H1 (cell line): ENCODE data around the gene MAPK4. TPM values are rescaled to one million over a fixed set of nuclear protein-coding genes. Genes with fewer than 3 reads are reported as not detected.

ENCODE experiments used
- CTCF ChIA-PET: fragments of 300-600 bp; sonication (Branson Sonifier 250); formaldehyde crosslinking; loops from one replicate; lab custom pipeline; 2021; ENCODE audit not compliant: partially characterized antibody; lab: Charles Lee
- POLR2A ChIA-PET: fragments of 300-600 bp; sonication (Branson Sonifier 250); formaldehyde crosslinking; loops from one replicate; lab custom pipeline; 2021; ENCODE audit warnings: inconsistent platforms; ENCODE audit not compliant: partially characterized antibody; lab: Charles Lee
- DNase-seq, 2 experiments: peaks; one replicate each; pipeline versions ENCODE4 v3.0.0 to v3.0.0-alpha.2; 2010 to 2022; ENCODE audit warnings: low spot score in 2 of 2, low read depth in 1 of 2, mixed read lengths in 1 of 2
- FAIRE-seq: peaks from 2 replicates; lab custom pipeline; 2011; peaks lifted over from hg19 to GRCh38; lab: Jason Lieb, UNC
- H2AFZ ChIP-seq: 2 replicates; pipeline ENCODE4 v1.8.1; 2012; ENCODE audit warnings: low read length, inconsistent platforms
- H2AK5ac ChIP-seq: 2 replicates; pipeline ENCODE4 v1.6.1; 2013; ENCODE audit warnings: low read depth, low read length
- H2BK120ac ChIP-seq: replicated peaks from 2 replicates; pipeline ENCODE3; 2013; ENCODE audit warnings: low read depth, low read length, inconsistent platforms
- H2BK12ac ChIP-seq: 2 replicates; pipeline ENCODE4 v1.6.1; 2013; ENCODE audit warnings: low read depth, low read length
- H2BK15ac ChIP-seq: 2 replicates; pipeline ENCODE4 v1.6.1; 2013; ENCODE audit warnings: low read length
- H2BK20ac ChIP-seq: 2 replicates; pipeline ENCODE4 v1.6.1; 2013; ENCODE audit warnings: low read length
- H2BK5ac ChIP-seq: 2 replicates; pipeline ENCODE4 v1.6.1; 2013; ENCODE audit warnings: low read depth, low read length
- H3K14ac ChIP-seq: 2 replicates; pipeline ENCODE4 v1.6.1; 2013; ENCODE audit warnings: inconsistent platforms; ENCODE audit not compliant: insufficient read length
- H3K18ac ChIP-seq: 2 replicates; pipeline ENCODE4 v1.6.1; 2013; ENCODE audit warnings: low read length; ENCODE audit errors: extremely low read depth
- H3K23ac ChIP-seq: 2 replicates; pipeline ENCODE4 v1.6.1; 2013; ENCODE audit warnings: inconsistent platforms; ENCODE audit not compliant: insufficient read length
- H3K23me2 ChIP-seq: 2 replicates; pipeline ENCODE4 v1.6.1; 2013; ENCODE audit warnings: low read depth, low read length
- H3K27ac ChIP-seq: 2 replicates; pipeline ENCODE4 v1.6.1; 2011; ENCODE audit warnings: low read depth, low read length, inconsistent platforms
- H3K27me3 ChIP-seq, 4 experiments: replicated peaks in 1 of 4; 1 replicate in 1 of 4; 2 replicates in 3 of 4; pipeline versions ENCODE4 v1.6.1 to v1.8.1; 2011 to 2013; ENCODE audit warnings: low read length in 3 of 4, mild to moderate bottlenecking in 3 of 4, inconsistent platforms in 2 of 4, mixed read lengths in 2 of 4, moderate library complexity in 1 of 4; ENCODE audit not compliant: control insufficient read depth in 3 of 4, insufficient read depth in 3 of 4; ENCODE audit errors: extremely low read depth in 1 of 4
- H3K36me3 ChIP-seq, 4 experiments: 2 replicates each; pipeline versions ENCODE4 v1.6.1 to v1.8.1; 2011 to 2013; ENCODE audit warnings: mild to moderate bottlenecking in 4 of 4, low read length in 3 of 4, moderate library complexity in 2 of 4, control low read depth in 1 of 4, inconsistent platforms in 1 of 4; ENCODE audit not compliant: insufficient read depth in 4 of 4, control insufficient read depth in 2 of 4
- H3K4ac ChIP-seq: replicated peaks from 2 replicates; pipeline ENCODE3; 2013; ENCODE audit warnings: low read length, low read depth, mixed read lengths, inconsistent platforms; ENCODE audit not compliant: insufficient read length
- H3K4me1 ChIP-seq, 4 experiments: replicated peaks in 1 of 4; 1 replicate in 1 of 4; 2 replicates in 3 of 4; pipeline versions ENCODE4 v1.6.1 to v1.8.1; 2011 to 2013; ENCODE audit warnings: low read length in 3 of 4, inconsistent platforms in 2 of 4, mixed read lengths in 1 of 4; ENCODE audit not compliant: insufficient read depth in 4 of 4, control insufficient read depth in 3 of 4
- H3K4me2 ChIP-seq, 2 experiments: 2 replicates each; pipeline versions ENCODE4 v1.6.1 to v1.8.1; 2011 to 2013; ENCODE audit warnings: low read depth in 2 of 2, low read length in 2 of 2, control low read depth in 1 of 2, inconsistent platforms in 1 of 2, mild to moderate bottlenecking in 1 of 2; ENCODE audit not compliant: insufficient read depth in 1 of 2
- H3K4me3 ChIP-seq, 4 experiments: fragments of 200-600, 300-600 bp in 1 of 4; sonication (generic), shearing (Covaris generic), sonication (Bioruptor Twin) in 1 of 4; 2 replicates each; pipeline versions ENCODE4 v1.5.1 to v1.8.1; 2011 to 2016; ENCODE audit warnings: low read length in 4 of 4, low read depth in 3 of 4, control low read depth in 2 of 4, inconsistent platforms in 2 of 4, mild to moderate bottlenecking in 2 of 4, mixed read lengths in 1 of 4, moderate library complexity in 1 of 4; ENCODE audit not compliant: insufficient read depth in 2 of 4; ENCODE audit errors: extremely low read depth in 1 of 4
- H3K56ac ChIP-seq: replicated peaks from 2 replicates; pipeline ENCODE3; 2013; ENCODE audit warnings: low read depth, mild to moderate bottlenecking, mixed read lengths, low read length, inconsistent platforms; ENCODE audit not compliant: insufficient read length
- H3K79me1 ChIP-seq: 2 replicates; pipeline ENCODE4 v1.6.1; 2013; ENCODE audit warnings: low read depth, low read length, control low read depth
- H3K79me2 ChIP-seq, 2 experiments: 2 replicates each; pipeline versions ENCODE4 v1.6.1 to v1.8.1; 2012 to 2013; ENCODE audit warnings: low read length in 2 of 2, mild to moderate bottlenecking in 2 of 2, inconsistent platforms in 1 of 2; ENCODE audit not compliant: insufficient read depth in 2 of 2, control insufficient read depth in 1 of 2
- H3K9ac ChIP-seq, 4 experiments: replicated peaks in 1 of 4; 1 replicate in 1 of 4; 2 replicates in 3 of 4; pipeline versions ENCODE4 v1.6.1 to v1.8.1; 2011 to 2013; ENCODE audit warnings: low read depth in 3 of 4, low read length in 3 of 4, control low read depth in 2 of 4, mild to moderate bottlenecking in 2 of 4, moderate library complexity in 2 of 4, inconsistent platforms in 1 of 4; ENCODE audit errors: extremely low read depth in 1 of 4
- H3K9me3 ChIP-seq, 2 experiments: 2 replicates each; pipeline versions ENCODE4 v1.6.1 to v1.8.1; 2012 to 2013; ENCODE audit warnings: mild to moderate bottlenecking in 2 of 2, moderate library complexity in 2 of 2, control low read depth in 1 of 2, inconsistent platforms in 1 of 2, low read depth in 1 of 2, low read length in 1 of 2, mixed read lengths in 1 of 2; ENCODE audit not compliant: insufficient read depth in 2 of 2
- H4K20me1 ChIP-seq, 2 experiments: replicated peaks in 1 of 2; 2 replicates each; pipeline versions ENCODE3 to v1.8.1; 2011 to 2013; ENCODE audit warnings: inconsistent platforms in 2 of 2, low read length in 2 of 2, mild to moderate bottlenecking in 1 of 2; ENCODE audit not compliant: insufficient read depth in 2 of 2, control insufficient read depth in 1 of 2
- H4K5ac ChIP-seq: 2 replicates; pipeline ENCODE4 v1.6.1; 2013; ENCODE audit warnings: low read length, low read depth, mixed read lengths, inconsistent platforms; ENCODE audit not compliant: insufficient read length
- H4K8ac ChIP-seq: 2 replicates; pipeline ENCODE4 v1.8.0; 2013; ENCODE audit warnings: mild to moderate bottlenecking, moderate library complexity, low read length, inconsistent platforms; ENCODE audit not compliant: insufficient read depth; ENCODE audit errors: extremely low read depth
- H4K91ac ChIP-seq: replicated peaks from 2 replicates; pipeline ENCODE3; 2013; ENCODE audit warnings: low read length, mixed read lengths, inconsistent platforms; ENCODE audit not compliant: insufficient read length
- BACH1 ChIP-seq: IDR thresholded peaks from 2 replicates; pipeline ENCODE4 v1.6.1; 2012; ENCODE audit warnings: low read length, improper control_type of control experiment
- BCL11A ChIP-seq, 2 experiments: IDR thresholded peaks; one replicate each; pipeline ENCODE4 v1.6.1; 2011; ENCODE audit warnings: low read depth in 2 of 2, low read length in 2 of 2, mild to moderate bottlenecking in 2 of 2
- CEBPB ChIP-seq: IDR thresholded peaks from 2 replicates; pipeline ENCODE4 v1.6.1; 2012; ENCODE audit warnings: low read depth, low read length
- CREB1 ChIP-seq: IDR thresholded peaks from 2 replicates; pipeline ENCODE4 v1.6.1; 2012; ENCODE audit warnings: inconsistent platforms
- EGR1 ChIP-seq: IDR thresholded peaks from 2 replicates; pipeline ENCODE4 v1.6.1; 2011; ENCODE audit warnings: low read depth, low read length, borderline replicate concordance
- HDAC6 ChIP-seq: IDR thresholded peaks from one replicate; pipeline ENCODE4 v1.7.1; 2012; ENCODE audit warnings: low read depth, mild to moderate bottlenecking, inconsistent platforms, low read length, moderate library complexity
- JUN ChIP-seq: IDR thresholded peaks from 2 replicates; pipeline ENCODE4 v1.6.1; 2011; ENCODE audit warnings: low read depth, mild to moderate bottlenecking, improper control_type of control experiment, low read length
- KDM1A ChIP-seq: fragments of 200-600, 300-600 bp; sonication (generic); IDR thresholded peaks from 2 replicates; pipeline ENCODE4 v1.7.1; 2016; ENCODE audit warnings: mild to moderate bottlenecking, low read length, borderline replicate concordance
- MAFK ChIP-seq: IDR thresholded peaks from 2 replicates; pipeline ENCODE4 v1.6.1; 2012; ENCODE audit warnings: low read depth, mild to moderate bottlenecking, improper control_type of control experiment, low read length
- MAX ChIP-seq: IDR thresholded peaks from 2 replicates; pipeline ENCODE4 v1.6.1; 2012; ENCODE audit warnings: inconsistent platforms
- POLR2AphosphoS5 ChIP-seq: IDR thresholded peaks from 2 replicates; pipeline ENCODE4 v1.6.1; 2011; ENCODE audit warnings: low read depth, low read length
- RFX5 ChIP-seq: IDR thresholded peaks from 2 replicates; pipeline ENCODE4 v1.6.1; 2011; ENCODE audit warnings: low read depth, low read length, improper control_type of control experiment, borderline replicate concordance
- RXRA ChIP-seq: IDR thresholded peaks from 2 replicates; pipeline ENCODE4 v1.6.1; 2011; ENCODE audit warnings: low read depth, mild to moderate bottlenecking, low read length, moderate library complexity; ENCODE audit not compliant: insufficient read depth
- TAF1 ChIP-seq: IDR thresholded peaks from 2 replicates; pipeline ENCODE4 v1.6.1; 2011; ENCODE audit warnings: mild to moderate bottlenecking, low read depth, low read length
- TAF7 ChIP-seq: optimal IDR thresholded peaks from 2 replicates; pipeline ENCODE3; 2011; ENCODE audit warnings: low read depth, mild to moderate bottlenecking, inconsistent platforms, low read length, moderate library complexity, borderline replicate concordance
- TCF12 ChIP-seq: IDR thresholded peaks from 2 replicates; pipeline ENCODE4 v1.6.1; 2011; ENCODE audit warnings: low read depth, mild to moderate bottlenecking, low read length
- WGBS, 2 experiments: shearing (Covaris generic) in 1 of 2; methylation state at CpG; one replicate each; pipeline versions ENCODE4 v1.1.6 to v1.1.7; 2013 to 2015; ENCODE audit warnings: low lambda C conversion rate in 2 of 2, mixed read lengths in 2 of 2, inconsistent platforms in 1 of 2, low coverage in 1 of 2, missing lambda C conversion rate in 1 of 2; ENCODE audit not compliant: insufficient replicate concordance in 2 of 2, insufficient coverage in 1 of 2, insufficient read length in 1 of 2; ENCODE audit errors: extremely low coverage in 1 of 2, missing lambda C conversion rate in 1 of 2; 5-methylcytosine and 5-hydroxymethylcytosine counted together
- polyA plus RNA-seq, 7 experiments: library from polyadenylated mRNA; depleted of rRNA in 3 of 7; stranded (reverse) in 5 of 7; unstranded in 2 of 7; fragments of >200 nt in 5 of 7; fragments of 200-250 nt in 2 of 7; gene quantifications; 1 replicate in 5 of 7; 2 replicates in 1 of 7; 4 replicates in 1 of 7; pipeline versions ENCODE4 v1.2.1 to v1.2.3, GENCODE V29; 2011 to 2013; ENCODE audit warnings: missing spikeins in 2 of 7, mixed read lengths in 2 of 7
- total RNA-seq: library from RNA; stranded (reverse); fragmentation: NEBNext Ultra II Directional; extraction: Animal tissue kit (Norgen Biotek cat#: 25700); gene quantifications from 2 replicates; pipeline ENCODE4 v1.2.1, GENCODE V29; 2021

Gene MAPK4
- total and polyA plus RNA-seq, 2 of the 8 experiments (the other 6 are each of a cell fraction or from before 2014, with no cell fraction given), result 3.2 to 3.7 TPM

GRCh38 chr18:50675043-50675442, 115.2 kb downstream of the MAPK4 start:
- no peaks in the 10 kb centered on the region for H3K79me2 ChIP-seq
- POLR2A ChIA-PET, result no interaction called here
- H2BK5ac ChIP-seq, result no peak overlapping the region
- no peak overlapping the region for H3K27ac ChIP-seq
- 85% methylated on average over 5 of the region's 6 CpGs; no CpG with 5 or more reads in 1 of the 2 experiments for WGBS, 2 experiments
- no peak overlapping the region for H3K56ac ChIP-seq
- no peak overlapping the region for H4K91ac ChIP-seq
- no peak overlapping the region for H2BK120ac ChIP-seq
- H2BK15ac ChIP-seq, result no peak overlapping the region
- no peaks in the 10 kb centered on the region for H4K20me1 ChIP-seq
- H3K36me3 ChIP-seq, result no peaks in the 10 kb centered on the region; a peak in 1 of 8 replicates
- no peak for TF ChIP-seq MAFK
- no peak for TF ChIP-seq POLR2AphosphoS5
- TF ChIP-seq TAF1, result no peak
- no peak for TF ChIP-seq BACH1
- TF ChIP-seq CREB1, result no peak
- no peak for TF ChIP-seq TCF12
- TF ChIP-seq CEBPB, result no peak
- no peak for TF ChIP-seq TAF7
- no peak for TF ChIP-seq JUN
- TF ChIP-seq RXRA, result no peak
- TF ChIP-seq MAX, result no peak
- no peak for TF ChIP-seq HDAC6
- no peak for TF ChIP-seq RFX5
- no peak for TF ChIP-seq KDM1A
- no peak for TF ChIP-seq EGR1
- TF ChIP-seq BCL11A (IDR thresholded peaks at IDR 0.05; ENCODE audit: low read depth in 2 of 2, low read length in 2 of 2), result no peak
- no peak overlapping the region for H4K8ac ChIP-seq
- H2BK12ac ChIP-seq, result no peak overlapping the region
- H3K18ac ChIP-seq, result no peak overlapping the region
- H3K4ac ChIP-seq, result no peak overlapping the region
- peaks cover 2 to 3% of the 10 kb centered on the region in 2 experiments; a peak in 2 of 4 replicates for H3K9me3 ChIP-seq
- no peaks in the 10 kb centered on the region for H3K4me1 ChIP-seq
- no peak overlapping the region for H2AK5ac ChIP-seq
- CTCF ChIA-PET, result interaction anchor here (0.6 to 3.8 kb wide), 4 partner anchors 11 to 47 kb away, joined by 3 to 32 read pairs (median 4); no protein-coding TSS in a partner anchor
- H3K79me1 ChIP-seq, result no peaks in the 10 kb centered on the region
- H3K27me3 ChIP-seq, result no peaks in the 10 kb centered on the region
- H3K4me3 ChIP-seq, result no peak overlapping the region
- DNase-seq (no peak), FAIRE-seq (no peak)
- H3K23ac ChIP-seq, result no peak overlapping the region
- no peaks in the 10 kb centered on the region for H3K23me2 ChIP-seq
- no peak overlapping the region for H2AFZ ChIP-seq
- no peak overlapping the region for H3K4me2 ChIP-seq
- no peak overlapping the region for H3K14ac ChIP-seq
- no peak overlapping the region for H4K5ac ChIP-seq
- H2BK20ac ChIP-seq, result no peak overlapping the region
- no peak overlapping the region for H3K9ac ChIP-seq
